ELR (cell line): ENCODE results near the gene RABL6.
"Not testable (repeated sequence)": the region's sequence is repeated elsewhere in the genome, so short reads cannot be mapped to it uniquely, and the experiment has no call there.

Experiments used
- DNase-seq: peaks from one replicate; pipeline ENCODE4 v3.0.0-alpha.2; 2015; ENCODE audit warnings: low read depth

Gene RABL6

GRCh38 chr9:136882109-136882946 is 74.6 kb downstream of the RABL6 start:
- peak; percentile 91 for DNase-seq

GRCh38 chr9:136882947-136883283 is 75.2 kb downstream of the RABL6 start:
- not testable (repeated sequence) for DNase-seq

- not testable (repeated sequence) for DNase-seq
Measured at GRCh38 chr9:136883670-136884069, 75.9 kb downstream of the RABL6 start.

GRCh38 chr9:136885950-136886578 is 78.3 kb downstream of the RABL6 start, which contains the start of gene TRAF2:
Gene TRAF2, plus strand, starts transcription at chr9:136886516. Its CDS starts 12,225 bp downstream, at chr9:136898741.
- DNase-seq: peak; percentile 99

GRCh38 chr9:136886610-136887597 is 79.2 kb downstream of the RABL6 start:
- peak; percentile 46 for DNase-seq

- no peak for DNase-seq
Measured at GRCh38 chr9:136888454-136888853, 80.7 kb downstream of the RABL6 start.

- DNase-seq: no peak
Measured at GRCh38 chr9:136889858-136890257, 82.1 kb downstream of the RABL6 start.

GRCh38 chr9:136890661-136891060 is 82.9 kb downstream of the RABL6 start:
- DNase-seq: no peak
